HepG2 (cell line): ENCODE results near the gene PIGK.

Source experiments
- CHCHD3 ChIP-seq: sonication (generic); formaldehyde crosslinking; IDR thresholded peaks from 2 replicates; pipeline ENCODE4 v1.8.0; 2022; ENCODE audit warnings: mild to moderate bottlenecking, missing genetic modification reagents, moderate library complexity
- CREB1 ChIP-seq, 2 experiments: fragments of 450-650 bp in 1 of 2; IDR thresholded peaks; 2 replicates each; pipeline ENCODE4 v1.6.1; 2016 to 2017; ENCODE audit warnings: control low read depth in 1 of 2, mild to moderate bottlenecking in 1 of 2, missing compliant biosample characterization in 1 of 2, missing genetic modification characterization in 1 of 2
- EZH2 ChIP-seq: conservative IDR thresholded peaks from 2 replicates; pipeline ENCODE4 v1.6.1; 2012; ENCODE audit warnings: mild to moderate bottlenecking, low read depth, low read length, moderate library complexity
- NFYB ChIP-seq: sonication (generic); formaldehyde crosslinking; IDR thresholded peaks from 2 replicates; pipeline ENCODE4 v1.4.0; 2020; ENCODE audit warnings: missing genetic modification reagents
- SPEN ChIP-seq: sonication (generic); formaldehyde crosslinking; IDR thresholded peaks from 2 replicates; pipeline ENCODE4 v1.5.1; 2020; ENCODE audit warnings: low read depth, mild to moderate bottlenecking, missing genetic modification reagents
- TBL1XR1 ChIP-seq: fragments of 150-350 bp; IDR thresholded peaks from 2 replicates; pipeline ENCODE4 v1.6.1; 2014; ENCODE audit warnings: borderline replicate concordance, low read length; ENCODE audit not compliant: partially characterized antibody
- TCF7L2 ChIP-seq: IDR thresholded peaks from 2 replicates; pipeline ENCODE4 v1.6.1; 2011; ENCODE audit warnings: mild to moderate bottlenecking, low read depth, low read length, moderate library complexity
- YY1 ChIP-seq: IDR thresholded peaks from 2 replicates; pipeline ENCODE4 v1.6.1; 2011; ENCODE audit warnings: low read length, low read depth, moderate library complexity, mild to moderate bottlenecking; ENCODE audit not compliant: insufficient read depth, insufficient replicate concordance
- TF ChIP-seq, protein P1 (sequence below): IDR thresholded peaks from 2 replicates; pipeline ENCODE4 v1.6.1; 2016; ENCODE audit warnings: missing compliant biosample characterization, missing genetic modification reagents, borderline replicate concordance
- TF ChIP-seq, protein P2 (sequence below): sonication (generic); formaldehyde crosslinking; IDR thresholded peaks from 2 replicates; pipeline ENCODE4 v1.5.0; 2020; ENCODE audit warnings: missing genetic modification reagents, mild to moderate bottlenecking, borderline replicate concordance
- TF ChIP-seq, protein P3 (sequence below): sonication (generic); formaldehyde crosslinking; conservative IDR thresholded peaks from 2 replicates; pipeline ENCODE4 v1.4.0; 2020; ENCODE audit warnings: missing genetic modification reagents
- TF ChIP-seq, protein P4 (sequence below), 2 experiments: sonication (generic) in 1 of 2; formaldehyde crosslinking in 1 of 2; IDR thresholded peaks; 2 replicates each; pipeline versions ENCODE4 v1.5.1 to v1.6.1; 2011 to 2020; ENCODE audit warnings: borderline replicate concordance in 1 of 2, low read depth in 1 of 2, low read length in 1 of 2, mild to moderate bottlenecking in 1 of 2, missing genetic modification reagents in 1 of 2, moderate library complexity in 1 of 2
- TF ChIP-seq, protein P5 (sequence below): sonication (generic); formaldehyde crosslinking; IDR thresholded peaks from 2 replicates; pipeline ENCODE4 v1.5.0; 2020; ENCODE audit warnings: mild to moderate bottlenecking, missing genetic modification reagents, moderate library complexity
- TF ChIP-seq, protein P6 (sequence below): IDR thresholded peaks from 2 replicates; pipeline ENCODE4 v1.6.1; 2012; ENCODE audit warnings: low read depth, low read length, improper control_type of control experiment

DNA sequence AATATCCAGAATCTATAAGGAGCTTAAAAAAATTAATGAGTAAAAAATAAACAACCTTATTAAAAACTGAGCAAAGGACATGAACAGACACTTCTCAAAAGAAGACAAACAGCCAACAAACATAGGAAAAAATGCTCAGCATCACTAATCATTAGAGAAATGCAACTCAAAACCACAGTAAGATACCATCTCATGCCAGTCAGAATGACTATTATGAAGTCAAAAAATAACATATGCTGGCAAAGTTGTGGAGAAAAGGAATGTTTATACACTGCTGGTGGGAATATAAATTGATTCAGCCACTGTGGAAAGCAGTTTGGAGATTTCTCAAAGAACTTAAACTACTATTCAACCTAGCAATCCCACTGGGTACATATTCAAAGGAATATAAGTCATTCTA, 25.3 kb downstream of the PIGK start:
- TF ChIP-seq EZH2 (no peak), CREB1 (IDR thresholded peaks at IDR 0.05) (no peak), CREB1 (CRISPR knock-in tag; IDR thresholded peaks at IDR 0.05) (no peak), CHCHD3 (CRISPR knock-in tag) (no peak), TCF7L2 (no peak), SPEN (no peak), YY1 (no peak), TBL1XR1 (no peak), NFYB (CRISPR knock-in tag) (no peak)
- TF ChIP-seq, protein P1, sequence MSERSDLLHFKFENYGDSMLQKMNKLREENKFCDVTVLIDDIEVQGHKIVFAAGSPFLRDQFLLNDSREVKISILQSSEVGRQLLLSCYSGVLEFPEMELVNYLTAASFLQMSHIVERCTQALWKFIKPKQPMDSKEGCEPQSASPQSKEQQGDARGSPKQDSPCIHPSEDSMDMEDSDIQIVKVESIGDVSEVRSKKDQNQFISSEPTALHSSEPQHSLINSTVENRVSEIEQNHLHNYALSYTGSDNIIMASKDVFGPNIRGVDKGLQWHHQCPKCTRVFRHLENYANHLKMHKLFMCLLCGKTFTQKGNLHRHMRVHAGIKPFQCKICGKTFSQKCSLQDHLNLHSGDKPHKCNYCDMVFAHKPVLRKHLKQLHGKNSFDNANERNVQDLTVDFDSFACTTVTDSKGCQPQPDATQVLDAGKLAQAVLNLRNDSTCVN, result no peak
- TF ChIP-seq, protein P2, sequence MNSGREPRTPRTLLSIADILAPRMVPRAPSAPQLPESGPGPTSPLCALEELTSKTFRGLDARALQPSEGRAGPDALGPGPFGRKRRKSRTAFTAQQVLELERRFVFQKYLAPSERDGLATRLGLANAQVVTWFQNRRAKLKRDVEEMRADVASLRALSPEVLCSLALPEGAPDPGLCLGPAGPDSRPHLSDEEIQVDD, result no peak
- TF ChIP-seq, protein P3, sequence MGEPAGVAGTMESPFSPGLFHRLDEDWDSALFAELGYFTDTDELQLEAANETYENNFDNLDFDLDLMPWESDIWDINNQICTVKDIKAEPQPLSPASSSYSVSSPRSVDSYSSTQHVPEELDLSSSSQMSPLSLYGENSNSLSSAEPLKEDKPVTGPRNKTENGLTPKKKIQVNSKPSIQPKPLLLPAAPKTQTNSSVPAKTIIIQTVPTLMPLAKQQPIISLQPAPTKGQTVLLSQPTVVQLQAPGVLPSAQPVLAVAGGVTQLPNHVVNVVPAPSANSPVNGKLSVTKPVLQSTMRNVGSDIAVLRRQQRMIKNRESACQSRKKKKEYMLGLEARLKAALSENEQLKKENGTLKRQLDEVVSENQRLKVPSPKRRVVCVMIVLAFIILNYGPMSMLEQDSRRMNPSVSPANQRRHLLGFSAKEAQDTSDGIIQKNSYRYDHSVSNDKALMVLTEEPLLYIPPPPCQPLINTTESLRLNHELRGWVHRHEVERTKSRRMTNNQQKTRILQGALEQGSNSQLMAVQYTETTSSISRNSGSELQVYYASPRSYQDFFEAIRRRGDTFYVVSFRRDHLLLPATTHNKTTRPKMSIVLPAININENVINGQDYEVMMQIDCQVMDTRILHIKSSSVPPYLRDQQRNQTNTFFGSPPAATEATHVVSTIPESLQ (CRISPR knock-in tag), result no peak
- TF ChIP-seq, protein P4, sequence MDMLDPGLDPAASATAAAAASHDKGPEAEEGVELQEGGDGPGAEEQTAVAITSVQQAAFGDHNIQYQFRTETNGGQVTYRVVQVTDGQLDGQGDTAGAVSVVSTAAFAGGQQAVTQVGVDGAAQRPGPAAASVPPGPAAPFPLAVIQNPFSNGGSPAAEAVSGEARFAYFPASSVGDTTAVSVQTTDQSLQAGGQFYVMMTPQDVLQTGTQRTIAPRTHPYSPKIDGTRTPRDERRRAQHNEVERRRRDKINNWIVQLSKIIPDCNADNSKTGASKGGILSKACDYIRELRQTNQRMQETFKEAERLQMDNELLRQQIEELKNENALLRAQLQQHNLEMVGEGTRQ (IDR thresholded peaks at IDR 0.05; ENCODE audit: low read depth, low read length), result no peak
- TF ChIP-seq, protein P4 (CRISPR knock-in tag; IDR thresholded peaks at IDR 0.05; ENCODE audit: borderline replicate concordance), result no peak
- TF ChIP-seq, protein P5, sequence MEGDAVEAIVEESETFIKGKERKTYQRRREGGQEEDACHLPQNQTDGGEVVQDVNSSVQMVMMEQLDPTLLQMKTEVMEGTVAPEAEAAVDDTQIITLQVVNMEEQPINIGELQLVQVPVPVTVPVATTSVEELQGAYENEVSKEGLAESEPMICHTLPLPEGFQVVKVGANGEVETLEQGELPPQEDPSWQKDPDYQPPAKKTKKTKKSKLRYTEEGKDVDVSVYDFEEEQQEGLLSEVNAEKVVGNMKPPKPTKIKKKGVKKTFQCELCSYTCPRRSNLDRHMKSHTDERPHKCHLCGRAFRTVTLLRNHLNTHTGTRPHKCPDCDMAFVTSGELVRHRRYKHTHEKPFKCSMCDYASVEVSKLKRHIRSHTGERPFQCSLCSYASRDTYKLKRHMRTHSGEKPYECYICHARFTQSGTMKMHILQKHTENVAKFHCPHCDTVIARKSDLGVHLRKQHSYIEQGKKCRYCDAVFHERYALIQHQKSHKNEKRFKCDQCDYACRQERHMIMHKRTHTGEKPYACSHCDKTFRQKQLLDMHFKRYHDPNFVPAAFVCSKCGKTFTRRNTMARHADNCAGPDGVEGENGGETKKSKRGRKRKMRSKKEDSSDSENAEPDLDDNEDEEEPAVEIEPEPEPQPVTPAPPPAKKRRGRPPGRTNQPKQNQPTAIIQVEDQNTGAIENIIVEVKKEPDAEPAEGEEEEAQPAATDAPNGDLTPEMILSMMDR (CRISPR knock-in tag), result no peak
- TF ChIP-seq, protein P6, sequence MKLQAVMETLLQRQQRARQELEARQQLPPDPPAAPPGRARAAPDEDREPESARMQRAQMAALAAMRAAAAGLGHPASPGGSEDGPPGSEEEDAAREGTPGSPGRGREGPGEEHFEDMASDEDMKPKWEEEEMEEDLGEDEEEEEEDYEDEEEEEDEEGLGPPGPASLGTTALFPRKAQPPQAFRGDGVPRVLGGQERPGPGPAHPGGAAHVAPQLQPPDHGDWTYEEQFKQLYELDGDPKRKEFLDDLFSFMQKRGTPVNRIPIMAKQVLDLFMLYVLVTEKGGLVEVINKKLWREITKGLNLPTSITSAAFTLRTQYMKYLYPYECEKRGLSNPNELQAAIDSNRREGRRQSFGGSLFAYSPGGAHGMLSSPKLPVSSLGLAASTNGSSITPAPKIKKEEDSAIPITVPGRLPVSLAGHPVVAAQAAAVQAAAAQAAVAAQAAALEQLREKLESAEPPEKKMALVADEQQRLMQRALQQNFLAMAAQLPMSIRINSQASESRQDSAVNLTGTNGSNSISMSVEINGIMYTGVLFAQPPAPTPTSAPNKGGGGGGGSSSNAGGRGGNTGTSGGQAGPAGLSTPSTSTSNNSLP, result no peak
